HCT116 (cell line): ENCODE data around the gene CHKA. TPM values are rescaled to one million over a fixed set of nuclear protein-coding genes. Genes with fewer than 3 reads are reported as not detected.

ENCODE experiments used
- ATAC-seq: fragments of 200-7000 bp; cut with Tn5 transposase; 2 replicates; pipeline ENCODE4 v1.9.1; 2020; ENCODE audit warnings: mild to moderate bottlenecking, moderate library complexity
- BruUV-seq: library from RNA; stranded (reverse); fragments of 400-500 nt; replicated peaks from 2 replicates; lab custom pipeline; 2021; lab: Mats Ljungman, UMichigan
- CTCF ChIA-PET: fragments of 300-600 bp; sonication (Branson Sonifier 250); formaldehyde crosslinking; loops from one replicate; lab custom pipeline; 2021; ENCODE audit warnings: antibody characterized with exemption; lab: Charles Lee
- POLR2A ChIA-PET: fragments of 300-600, 350-600 bp; sonication (Branson Sonifier 250); formaldehyde crosslinking; loops from one replicate; lab custom pipeline; 2021; ENCODE audit warnings: antibody characterized with exemption; lab: Charles Lee
- RAD21 ChIA-PET, 2 experiments: fragments of 300-600 bp; sonication (Branson Sonifier 250); formaldehyde crosslinking; loops; one replicate each; lab custom pipeline; 2023; ENCODE audit warnings: low total read pairs in 2 of 2; ENCODE audit not compliant: uncharacterized antibody in 2 of 2, unreplicated experiment in 2 of 2, low non-redundant PET in 1 of 2; lab: Charles Lee
- DNase-seq: peaks from one replicate; pipeline ENCODE4 v3.0.0-alpha.2; 2010; ENCODE audit warnings: low read depth, low spot score
- H2AFZ ChIP-seq: fragments of 200-600 bp; shearing (Covaris generic), sonication (generic); 2 replicates; pipeline ENCODE4 v1.6.1; 2017; ENCODE audit warnings: low read depth, mixed run types, mixed read lengths, antibody characterized with exemption, low read length; ENCODE audit not compliant: poor library complexity, severe bottlenecking
- H3K27ac ChIP-seq: 2 replicates; pipeline ENCODE4 v1.5.1; 2012; ENCODE audit warnings: low read depth, low read length
- H3K27me3 ChIP-seq: fragments of 200-600 bp; sonication (generic); 2 replicates; pipeline ENCODE4 v1.6.1; 2016; ENCODE audit warnings: mixed run types, low read length, mixed read lengths; ENCODE audit not compliant: insufficient read depth
- H3K36me3 ChIP-seq, 2 experiments: fragments of 200-500 bp in 1 of 2; fragments of 200-600 bp in 1 of 2; sonication (Bioruptor generic) in 1 of 2; sonication (generic) in 1 of 2; 2 replicates each; pipeline versions ENCODE4 v1.5.1 to v1.6.1; 2014 to 2016; ENCODE audit warnings: low read length in 2 of 2, inconsistent platforms in 1 of 2, mixed read lengths in 1 of 2, mixed run types in 1 of 2; ENCODE audit not compliant: insufficient read depth in 2 of 2, control insufficient read depth in 1 of 2
- H3K4me1 ChIP-seq, 2 experiments: fragments of 200-600 bp in 1 of 2; sonication (generic) in 1 of 2; 2 replicates each; pipeline versions ENCODE4 v1.5.1 to v1.6.1; 2012 to 2017; ENCODE audit warnings: low read length in 2 of 2, inconsistent platforms in 1 of 2, mild to moderate bottlenecking in 1 of 2, mixed read lengths in 1 of 2, mixed run types in 1 of 2, moderate library complexity in 1 of 2; ENCODE audit not compliant: insufficient read depth in 2 of 2, control insufficient read depth in 1 of 2
- H3K4me2 ChIP-seq: fragments of 200-600 bp; sonication (generic); 2 replicates; pipeline ENCODE4 v1.6.1; 2017; ENCODE audit warnings: mixed run types, low read length, mixed read lengths
- H3K4me3 ChIP-seq, 2 experiments: fragments of 200-600 bp in 1 of 2; sonication (generic) in 1 of 2; replicated peaks in 1 of 2; 2 replicates each; pipeline ENCODE4 v1.5.1; 2011 to 2016; ENCODE audit warnings: low read length in 2 of 2, control low read depth in 1 of 2, low read depth in 1 of 2, mild to moderate bottlenecking in 1 of 2, mixed read lengths in 1 of 2, mixed run types in 1 of 2
- H3K79me2 ChIP-seq: fragments of 200-600 bp; sonication (generic); 2 replicates; pipeline ENCODE4 v1.6.1; 2017; ENCODE audit warnings: mild to moderate bottlenecking, mixed run types, low read length, moderate library complexity, mixed read lengths; ENCODE audit not compliant: insufficient read depth
- H3K9ac ChIP-seq: fragments of 200-600 bp; sonication (generic); 2 replicates; pipeline ENCODE4 v1.6.1; 2016; ENCODE audit warnings: low read length, mixed read lengths
- H3K9me2 ChIP-seq: fragments of 200-600 bp; sonication (generic), shearing (Covaris generic); 2 replicates; pipeline ENCODE4 v1.6.1; 2017; ENCODE audit warnings: mixed run types, mild to moderate bottlenecking, moderate library complexity; ENCODE audit not compliant: insufficient read depth
- H3K9me3 ChIP-seq, 2 experiments: fragments of 200-500 bp in 1 of 2; fragments of 200-600 bp in 1 of 2; sonication (Bioruptor generic) in 1 of 2; sonication (generic) in 1 of 2; 2 replicates each; pipeline ENCODE4 v1.6.1; 2014 to 2017; ENCODE audit warnings: low read length in 2 of 2, mixed read lengths in 2 of 2, inconsistent platforms in 1 of 2, low read depth in 1 of 2, mild to moderate bottlenecking in 1 of 2, mixed run types in 1 of 2, moderate library complexity in 1 of 2; ENCODE audit not compliant: control insufficient read depth in 1 of 2, insufficient read depth in 1 of 2
- H4K20me1 ChIP-seq: fragments of 200-600 bp; sonication (generic), shearing (Covaris generic); 2 replicates; pipeline ENCODE4 v1.6.1; 2017; ENCODE audit warnings: mixed run types, mild to moderate bottlenecking, moderate library complexity; ENCODE audit not compliant: insufficient read depth
- CBX3 ChIP-seq: IDR thresholded peaks from 2 replicates; pipeline ENCODE4 v1.6.1; 2012; ENCODE audit warnings: low read depth
- CEBPB ChIP-seq: IDR thresholded peaks from 2 replicates; pipeline ENCODE4 v1.6.1; 2012; ENCODE audit warnings: low read depth
- EGR1 ChIP-seq: IDR thresholded peaks from 2 replicates; pipeline ENCODE4 v1.6.1; 2012; ENCODE audit warnings: low read depth
- EZH2phosphoT487 ChIP-seq: fragments of 200-600 bp; IDR thresholded peaks from 2 replicates; pipeline ENCODE4 v1.6.1; 2018; ENCODE audit warnings: antibody characterized with exemption, borderline replicate concordance
- FOSL1 ChIP-seq: IDR thresholded peaks from 2 replicates; pipeline ENCODE4 v1.6.1; 2012; ENCODE audit warnings: low read depth
- SIN3A ChIP-seq: IDR thresholded peaks from 2 replicates; pipeline ENCODE4 v1.6.1; 2012; ENCODE audit warnings: low read depth
- SP1 ChIP-seq: IDR thresholded peaks from 2 replicates; pipeline ENCODE4 v1.6.1; 2012; ENCODE audit warnings: low read depth
- SRF ChIP-seq: IDR thresholded peaks from 2 replicates; pipeline ENCODE4 v1.6.1; 2012; ENCODE audit warnings: low read depth
- TCF7L2 ChIP-seq: IDR thresholded peaks from 2 replicates; pipeline ENCODE4 v1.7.0; 2011; ENCODE audit warnings: borderline replicate concordance, inconsistent platforms; ENCODE audit not compliant: insufficient read depth, insufficient read length; ENCODE audit errors: extremely low read depth
- YY1 ChIP-seq: IDR thresholded peaks from 2 replicates; pipeline ENCODE4 v1.6.1; 2011; ENCODE audit warnings: low read length, low read depth, moderate library complexity, mild to moderate bottlenecking; ENCODE audit not compliant: insufficient replicate concordance; ENCODE audit errors: extremely low read depth
- ZFX ChIP-seq: fragments of 450-650 bp; IDR thresholded peaks from 2 replicates; pipeline ENCODE4 v1.6.1; 2017
- ZNF274 ChIP-seq: fragments of 200-500 bp; sonication (Bioruptor generic); IDR thresholded peaks from 2 replicates; pipeline ENCODE4 v1.6.1; 2014; ENCODE audit warnings: mild to moderate bottlenecking, low read depth, low read length, inconsistent platforms
- intact Hi-C: fragments of 100-400 bp; cut with micrococcal nuclease; formaldehyde crosslinking; loops from 2 replicates; pipeline ENCODE4 v1.10.0; 2022
- total RNA-seq: library from RNA; stranded (reverse); gene quantifications from one replicate; pipeline ENCODE4 v1.2.1, GENCODE V29; 2021; ENCODE audit not compliant: unreplicated experiment
- TF ChIP-seq, protein P1 (sequence below): IDR thresholded peaks from 2 replicates; pipeline ENCODE4 v1.6.1; 2011; ENCODE audit warnings: mild to moderate bottlenecking, low read length, moderate library complexity; ENCODE audit not compliant: insufficient replicate concordance; ENCODE audit errors: extremely low read depth

CHKA gene
- total RNA-seq, 1 experiment from 2014 or later: 33.1 TPM

DNA sequence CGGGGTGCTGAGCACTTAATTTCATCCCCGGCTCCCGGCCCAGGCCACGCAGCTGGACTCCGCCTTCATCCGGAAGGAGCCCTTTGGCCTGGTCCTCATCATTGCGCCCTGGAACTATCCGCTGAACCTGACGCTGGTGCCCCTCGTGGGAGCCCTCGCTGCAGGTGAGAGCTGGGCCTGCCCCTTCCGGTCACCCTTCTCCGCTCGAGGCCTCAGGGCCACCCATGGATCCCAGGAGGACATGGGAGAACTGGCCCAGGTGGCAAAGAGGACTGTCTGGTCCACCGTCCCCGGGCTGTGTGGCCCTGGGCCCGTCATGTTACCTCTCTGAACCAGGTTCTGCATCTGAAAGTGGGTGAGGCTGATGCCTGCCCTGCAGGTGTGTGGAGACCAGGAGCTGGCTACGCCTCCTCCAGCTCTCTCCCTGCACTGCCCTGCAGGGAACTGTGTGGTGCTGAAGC, 102.4 kb downstream of the CHKA start:
- DNase-seq (no peak), ATAC-seq (no peak)
- H3K79me2 ChIP-seq: peaks cover 3% of the 10 kb centered on the region; the same call in 1 of the 2 replicates
- POLR2A ChIA-PET: no interaction called here
- TF ChIP-seq SIN3A (no peak), ZNF274 (no peak), SP1 (no peak), CEBPB (no peak), YY1 (no peak), TCF7L2 (no peak), CBX3 (no peak), EZH2phosphoT487 (no peak), SRF (no peak), ZFX (no peak), FOSL1 (no peak), EGR1 (no peak)
- TF ChIP-seq, protein P1, sequence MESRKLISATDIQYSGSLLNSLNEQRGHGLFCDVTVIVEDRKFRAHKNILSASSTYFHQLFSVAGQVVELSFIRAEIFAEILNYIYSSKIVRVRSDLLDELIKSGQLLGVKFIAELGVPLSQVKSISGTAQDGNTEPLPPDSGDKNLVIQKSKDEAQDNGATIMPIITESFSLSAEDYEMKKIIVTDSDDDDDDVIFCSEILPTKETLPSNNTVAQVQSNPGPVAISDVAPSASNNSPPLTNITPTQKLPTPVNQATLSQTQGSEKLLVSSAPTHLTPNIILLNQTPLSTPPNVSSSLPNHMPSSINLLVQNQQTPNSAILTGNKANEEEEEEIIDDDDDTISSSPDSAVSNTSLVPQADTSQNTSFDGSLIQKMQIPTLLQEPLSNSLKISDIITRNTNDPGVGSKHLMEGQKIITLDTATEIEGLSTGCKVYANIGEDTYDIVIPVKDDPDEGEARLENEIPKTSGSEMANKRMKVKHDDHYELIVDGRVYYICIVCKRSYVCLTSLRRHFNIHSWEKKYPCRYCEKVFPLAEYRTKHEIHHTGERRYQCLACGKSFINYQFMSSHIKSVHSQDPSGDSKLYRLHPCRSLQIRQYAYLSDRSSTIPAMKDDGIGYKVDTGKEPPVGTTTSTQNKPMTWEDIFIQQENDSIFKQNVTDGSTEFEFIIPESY: no peak
- H3K27me3 ChIP-seq: no peaks in the 10 kb centered on the region
- CTCF ChIA-PET: no interaction called here
- no peak overlapping the region for H3K4me2 ChIP-seq
- no TSS peak for BruUV-seq
- peaks cover 56 to 68% of the 10 kb centered on the region in 2 experiments for H3K4me1 ChIP-seq
- no peaks in the 10 kb centered on the region for H3K36me3 ChIP-seq
- no peak overlapping the region for H2AFZ ChIP-seq
- no peak overlapping the region for H3K4me3 ChIP-seq
- no peak overlapping the region for H3K27ac ChIP-seq
- RAD21 ChIA-PET: no interaction called here
- no peaks in the 10 kb centered on the region for H3K9me2 ChIP-seq
- intact Hi-C loops: no loop called here
- no peaks in the 10 kb centered on the region for H3K9me3 ChIP-seq
- H3K9ac ChIP-seq: no peak overlapping the region
- no peaks in the 10 kb centered on the region for H4K20me1 ChIP-seq
